AG10803 (cell line): Measurements from ENCODE around the gene CBFA2T3.

Source experiments
- DNase-seq: peaks from one replicate; pipeline ENCODE4 v3.0.0; 2010; ENCODE audit warnings: low read depth
- H3K4me3 ChIP-seq: 2 replicates; pipeline ENCODE4 v1.5.1; 2011; ENCODE audit warnings: mild to moderate bottlenecking, low read length, control low read depth
- TF ChIP-seq, protein P1 (sequence below): conservative IDR thresholded peaks from 2 replicates; pipeline ENCODE4 v1.5.1; 2011; ENCODE audit warnings: mild to moderate bottlenecking, low read length, control low read depth, inconsistent platforms

The CBFA2T3 gene

DNA sequence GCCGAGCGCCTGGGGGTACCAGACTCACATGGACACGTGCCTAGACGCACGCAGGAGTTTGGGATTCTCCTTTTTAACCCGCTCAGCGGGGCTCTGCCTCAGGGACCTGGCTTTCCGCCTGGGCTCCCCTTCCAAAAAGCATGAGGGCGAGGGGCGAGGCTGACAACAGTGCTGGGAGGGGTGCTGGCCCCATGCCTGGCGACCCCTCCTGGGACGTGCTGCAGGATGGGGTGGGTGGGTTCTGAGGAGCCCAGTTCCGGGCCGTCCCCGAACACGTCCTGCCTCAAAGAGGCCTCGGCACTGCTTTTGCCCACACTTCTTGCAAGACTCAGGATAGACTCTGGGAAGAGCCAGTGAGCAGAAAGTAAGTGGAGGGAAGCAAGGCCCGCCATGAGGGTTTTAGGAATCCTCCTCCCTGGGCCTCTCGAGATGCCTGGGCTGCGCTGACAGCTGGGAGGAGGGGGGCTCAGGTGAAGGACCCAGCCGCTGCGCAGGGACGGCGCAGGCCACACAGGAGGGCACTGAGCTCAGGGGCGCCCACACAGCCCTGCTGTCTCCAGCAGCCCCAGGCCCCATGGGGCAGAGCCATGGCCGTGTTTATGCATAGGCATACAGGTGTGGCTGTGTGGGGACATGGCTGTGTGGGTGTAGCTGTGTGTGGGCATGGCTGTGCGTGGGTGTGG is 95.2 kb downstream of the CBFA2T3 start:
- no peak for DNase-seq
- no peak overlapping the region for H3K4me3 ChIP-seq
- TF ChIP-seq, protein P1, sequence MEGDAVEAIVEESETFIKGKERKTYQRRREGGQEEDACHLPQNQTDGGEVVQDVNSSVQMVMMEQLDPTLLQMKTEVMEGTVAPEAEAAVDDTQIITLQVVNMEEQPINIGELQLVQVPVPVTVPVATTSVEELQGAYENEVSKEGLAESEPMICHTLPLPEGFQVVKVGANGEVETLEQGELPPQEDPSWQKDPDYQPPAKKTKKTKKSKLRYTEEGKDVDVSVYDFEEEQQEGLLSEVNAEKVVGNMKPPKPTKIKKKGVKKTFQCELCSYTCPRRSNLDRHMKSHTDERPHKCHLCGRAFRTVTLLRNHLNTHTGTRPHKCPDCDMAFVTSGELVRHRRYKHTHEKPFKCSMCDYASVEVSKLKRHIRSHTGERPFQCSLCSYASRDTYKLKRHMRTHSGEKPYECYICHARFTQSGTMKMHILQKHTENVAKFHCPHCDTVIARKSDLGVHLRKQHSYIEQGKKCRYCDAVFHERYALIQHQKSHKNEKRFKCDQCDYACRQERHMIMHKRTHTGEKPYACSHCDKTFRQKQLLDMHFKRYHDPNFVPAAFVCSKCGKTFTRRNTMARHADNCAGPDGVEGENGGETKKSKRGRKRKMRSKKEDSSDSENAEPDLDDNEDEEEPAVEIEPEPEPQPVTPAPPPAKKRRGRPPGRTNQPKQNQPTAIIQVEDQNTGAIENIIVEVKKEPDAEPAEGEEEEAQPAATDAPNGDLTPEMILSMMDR: no peak

DNA sequence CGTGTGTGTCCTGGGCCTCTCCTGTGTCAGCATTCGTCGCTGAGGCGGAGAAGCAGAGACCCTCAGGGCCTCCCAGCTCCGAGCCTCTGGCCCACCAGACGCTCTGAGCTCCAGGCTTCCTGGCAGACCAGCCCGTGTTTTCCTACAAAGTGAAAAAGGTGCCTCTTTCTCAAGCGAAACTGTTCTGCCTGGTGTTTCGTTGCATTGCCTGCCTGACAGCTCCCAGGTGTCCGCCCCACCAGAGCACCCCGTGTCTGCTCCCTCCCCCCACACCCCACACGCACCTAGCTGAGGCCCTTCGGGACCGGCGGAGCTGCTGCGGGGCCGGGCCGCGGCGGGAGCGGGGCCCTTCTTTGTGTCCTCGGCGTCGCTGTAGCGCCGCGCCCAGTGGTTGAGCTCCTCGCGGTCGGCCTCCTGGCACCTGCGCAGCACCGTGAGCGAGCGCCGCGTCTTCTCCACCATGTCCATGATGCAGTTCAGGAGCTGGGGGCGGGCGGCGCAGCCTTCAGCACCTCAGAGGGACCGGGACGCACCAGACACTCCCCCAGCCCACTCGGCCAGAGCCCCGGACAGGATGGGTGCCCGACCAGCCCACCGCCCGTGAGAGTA is 95.9 kb downstream of the CBFA2T3 start:
- DNase-seq: no peak
- no peak overlapping the region for H3K4me3 ChIP-seq
- TF ChIP-seq, protein P1: no peak

DNA sequence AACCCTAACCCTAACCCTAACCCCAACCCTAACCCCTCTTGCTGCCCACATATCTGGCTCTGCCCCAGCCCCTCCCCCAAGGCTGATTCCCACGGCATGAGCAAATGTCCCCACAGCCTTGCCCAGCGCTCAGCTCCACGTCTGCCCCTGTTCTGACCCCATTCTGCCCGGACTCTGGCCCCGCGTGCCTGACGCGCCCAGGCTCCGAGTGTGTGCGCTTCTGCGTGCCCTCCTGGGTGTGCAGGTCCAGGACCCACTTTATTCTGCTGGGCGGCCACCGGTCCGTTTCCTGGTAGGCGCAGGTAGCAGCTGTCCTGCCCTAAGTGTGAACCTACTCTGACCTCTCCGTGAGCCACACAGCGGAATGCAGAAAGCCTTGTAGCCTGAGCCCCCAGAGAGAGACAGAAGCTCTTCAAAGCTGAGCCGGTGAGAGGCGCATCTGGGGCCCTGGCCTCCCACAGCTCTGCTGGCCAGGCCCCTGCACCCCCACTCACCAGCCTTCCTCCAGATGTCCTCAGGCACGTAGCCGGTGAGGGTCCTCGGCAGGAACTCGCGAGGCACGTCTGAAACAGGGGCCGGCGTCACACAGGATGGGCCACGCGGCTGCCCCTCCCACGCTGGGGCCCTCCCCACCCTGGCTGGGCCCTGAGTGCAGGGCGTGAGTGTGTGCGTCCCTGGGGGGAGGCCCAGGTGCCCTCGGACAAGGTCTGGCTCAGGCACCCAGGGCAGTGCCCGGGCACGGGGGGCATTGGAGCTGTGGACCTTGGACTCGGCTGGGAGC is 96.6 kb downstream of the CBFA2T3 start:
- TF ChIP-seq, protein P1: no peak
- H3K4me3 ChIP-seq: no peak overlapping the region
- DNase-seq: no peak

DNA sequence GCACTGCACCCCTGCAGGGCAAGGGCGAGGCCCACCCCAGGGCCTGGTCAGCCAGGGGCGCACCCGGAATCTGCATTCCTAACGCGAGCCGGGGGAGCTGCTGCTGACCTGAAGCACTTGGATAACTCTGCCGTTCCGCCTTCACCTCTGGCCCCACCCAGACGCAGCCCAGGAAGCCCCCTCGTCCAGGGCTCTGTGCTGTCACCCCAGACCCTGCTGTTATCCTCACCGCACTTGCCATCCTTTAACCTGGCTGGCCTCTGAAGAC is 97.3 kb downstream of the CBFA2T3 start:
- no peak overlapping the region for H3K4me3 ChIP-seq
- TF ChIP-seq, protein P1: no peak
- no peak for DNase-seq

DNA sequence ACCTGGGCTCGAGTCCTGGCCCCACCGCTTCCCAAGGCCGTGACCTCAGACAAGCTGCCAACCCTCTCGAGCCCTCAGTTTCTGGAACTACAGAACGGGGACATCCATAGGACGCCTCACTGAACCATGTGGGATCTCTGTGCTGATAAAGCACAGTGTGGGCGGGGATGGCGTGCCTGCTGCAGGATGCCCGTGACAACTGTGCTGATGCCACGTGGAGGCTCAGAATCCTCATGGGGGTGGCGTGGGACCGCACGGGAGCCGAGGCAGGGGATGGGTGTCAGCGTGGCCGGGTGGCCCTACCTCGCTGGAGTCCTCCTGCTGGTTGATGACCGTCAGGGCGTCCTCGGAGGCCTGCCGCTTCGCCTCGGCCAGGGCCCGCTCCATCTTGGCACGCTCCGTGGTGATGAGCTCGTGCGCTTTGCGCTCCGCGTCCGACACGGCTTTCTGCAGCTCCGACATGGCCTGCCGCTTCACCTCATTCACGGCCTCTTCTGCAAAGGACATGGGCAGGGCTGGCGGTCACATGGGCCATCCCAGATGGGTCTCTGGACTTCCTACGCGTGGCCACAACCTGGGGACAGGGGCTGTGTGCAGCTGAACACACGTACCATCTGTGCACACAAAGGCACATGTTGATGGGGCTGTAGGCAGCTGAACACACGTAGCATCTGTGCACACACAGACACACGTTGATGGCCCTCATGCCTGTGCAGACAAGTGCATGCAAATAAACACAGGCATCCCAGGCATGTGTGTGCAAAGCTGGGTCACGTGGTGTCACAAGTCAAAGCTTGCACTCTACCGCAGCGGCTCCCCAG is 97.8 kb downstream of the CBFA2T3 start:
- TF ChIP-seq, protein P1: no peak
- DNase-seq: no peak

DNA sequence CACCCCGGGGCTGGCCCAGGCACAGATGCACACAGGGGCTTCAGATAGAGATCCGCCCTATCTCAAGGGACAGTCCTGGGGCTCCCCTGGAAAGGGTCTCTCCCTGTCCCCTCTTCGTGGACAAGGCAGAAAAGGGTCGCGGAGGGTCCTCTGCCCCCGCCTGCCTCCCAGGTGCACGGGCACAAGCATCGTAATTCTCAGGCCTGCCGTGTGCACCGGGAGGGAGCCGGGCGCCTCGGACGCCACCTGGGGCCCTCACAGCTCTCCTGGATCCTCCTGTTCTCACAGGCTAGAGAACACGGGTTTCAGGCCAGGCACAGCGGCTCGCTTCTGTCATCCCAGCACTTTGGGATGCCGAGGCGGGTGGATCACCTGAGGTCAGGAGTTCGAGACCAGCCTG is 98.7 kb downstream of the CBFA2T3 start:
- DNase-seq: no peak
- TF ChIP-seq, protein P1: no peak
- H3K4me3 ChIP-seq: no peak overlapping the region

More for the DNA sequence above, 97.8 kb downstream of the CBFA2T3 start:
- no peak overlapping the region for H3K4me3 ChIP-seq
